Aortic smooth muscle cell (primary cell): ENCODE measurements around the gene ARPC5. TPM values are rescaled to one million over a fixed set of nuclear protein-coding genes. Genes with fewer than 3 reads are reported as not detected.

Source experiments
- total RNA-seq: library from RNA; depleted of rRNA; stranded (reverse); fragments of >200 nt; gene quantifications from 2 replicates; pipeline ENCODE4 v1.2.3, GENCODE V29; 2014

Gene ARPC5
- total RNA-seq, result 302 and 512 TPM in 2 replicates

DNA sequence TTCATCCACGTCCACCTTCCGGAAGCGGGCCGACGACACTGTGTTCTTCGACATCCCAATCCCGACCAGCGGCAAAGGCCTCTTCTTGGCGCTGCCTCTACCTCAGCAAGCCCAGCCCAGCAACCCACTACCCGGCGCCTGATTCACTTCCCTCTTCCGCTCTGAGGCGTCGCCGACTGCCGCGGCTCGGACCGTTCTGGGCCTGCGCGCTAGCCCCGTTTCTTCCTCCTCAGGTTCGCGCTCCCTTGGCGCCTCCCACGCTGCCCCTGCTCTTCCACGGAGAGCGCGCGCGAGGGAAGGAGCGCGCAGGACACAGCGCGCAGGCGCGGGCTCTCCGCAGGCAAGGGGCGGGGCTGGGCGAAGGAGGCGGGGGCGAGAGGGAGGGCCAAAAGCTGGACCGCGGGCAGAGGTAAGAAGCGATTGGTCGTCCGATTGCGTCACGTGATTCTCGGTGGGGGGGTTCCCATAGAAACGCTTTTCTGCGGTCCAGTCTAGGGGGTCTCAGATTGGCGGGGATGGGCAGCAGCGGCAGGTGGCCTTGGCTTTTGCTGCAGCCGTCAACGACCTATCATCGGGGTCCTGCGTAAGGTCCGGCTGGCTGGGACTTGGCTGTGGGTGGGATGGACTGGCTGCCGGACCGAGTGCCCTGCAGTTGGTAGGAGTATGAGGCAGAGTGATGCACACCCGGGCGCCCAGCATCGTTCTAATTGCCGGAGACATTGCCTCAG, at the start of gene ARPC5:
Gene ARPC5, minus strand, starts transcription at position 178 of the 728 bp plus-strand sequence. Its CDS starts 124 bp downstream, at position 54.

DNA sequence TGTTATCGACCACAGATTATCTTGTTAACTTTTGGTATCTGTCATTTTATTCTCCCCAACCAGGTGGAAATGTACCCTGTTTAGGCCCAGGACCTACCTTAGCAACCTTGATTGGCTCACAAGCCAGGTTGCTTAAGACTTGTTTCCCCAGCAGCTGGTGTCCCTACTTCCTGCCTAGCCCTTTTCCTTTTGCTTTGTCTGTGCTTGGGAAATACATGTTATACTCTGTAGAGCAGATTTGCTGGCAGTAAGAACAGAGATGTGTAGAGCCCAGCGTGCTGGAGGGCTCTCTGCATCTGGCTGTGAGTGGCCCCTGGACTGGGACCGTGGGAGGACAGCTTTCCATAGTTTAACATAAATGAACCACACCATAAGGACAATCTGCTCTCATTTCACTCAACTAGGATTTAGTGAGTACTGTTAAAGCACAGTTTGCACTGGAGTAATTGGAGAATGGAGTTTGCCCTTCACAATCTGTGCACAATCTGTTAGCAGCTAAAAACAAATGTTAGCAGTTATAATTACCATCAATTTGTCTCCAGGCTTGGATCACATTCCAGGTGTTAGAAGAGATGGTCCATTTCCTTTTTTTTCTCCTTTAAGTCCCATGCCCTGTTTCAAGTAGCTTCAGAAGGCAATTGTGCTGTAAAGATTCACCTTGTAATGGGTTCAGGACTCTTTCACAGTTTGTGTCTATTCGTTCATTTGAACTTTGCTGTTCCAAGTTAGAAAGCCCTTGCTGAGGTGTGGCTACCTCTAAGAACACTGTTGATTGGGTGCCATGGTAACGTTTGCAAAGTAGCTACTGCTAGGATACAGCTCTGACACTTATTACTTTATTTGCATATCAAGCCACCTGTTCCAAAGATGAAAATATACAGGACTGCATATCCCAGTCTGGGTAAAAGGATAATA, 17.2 kb upstream of the ARPC5 start, which contains the start of gene APOBEC4:
Gene APOBEC4, minus strand, starts transcription at position 770 of the 915 bp plus-strand sequence. CDS start 4,535 bp downstream, outside the sequence.

GRCh38 chr1:183590244-183591191, 45.1 kb downstream of the ARPC5 start, which contains the start of gene NCF2:
TSS of gene NCF2 (minus strand) at chr1:183590459. CDS start at chr1:183590329, 130 bp downstream.

Other genes with a start within 250 kb of the ARPC5 start
- gene NMNAT2, start 217.4 kb downstream of the ARPC5 start, total RNA-seq, result 0.44 and 0.66 TPM in 2 replicates
- gene SMG7, start 163.3 kb downstream of the ARPC5 start, total RNA-seq, result 14.5 and 19.0 TPM in 2 replicates
- gene NCF2, start 45.3 kb downstream of the ARPC5 start, total RNA-seq, result under 0.01 and 0.19 TPM in 2 replicates
- 0.06 TPM in 1 of 2 replicates, not detected in the other for gene APOBEC4, start 17.5 kb upstream of the ARPC5 start, total RNA-seq
- 39.2 and 44.1 TPM in 2 replicates for gene RGL1, start 169.3 kb upstream of the ARPC5 start, total RNA-seq